Measurements from ENCODE around the gene SV2C.
"Not testable (repeated sequence)": the region's sequence is repeated elsewhere in the genome, so short reads cannot be mapped to it uniquely, and the experiment has no call there.

The SV2C gene

GRCh38 chr5:76319673-76320072 lies 236.5 kb downstream of the SV2C start:
- no peak for TF ChIP-seq CTCF (IDR thresholded peaks at IDR 0.05; ENCODE audit: extremely low read depth, missing control alignments)
- DNase-seq (ENCODE audit: low spot score) = no peak

DNA sequence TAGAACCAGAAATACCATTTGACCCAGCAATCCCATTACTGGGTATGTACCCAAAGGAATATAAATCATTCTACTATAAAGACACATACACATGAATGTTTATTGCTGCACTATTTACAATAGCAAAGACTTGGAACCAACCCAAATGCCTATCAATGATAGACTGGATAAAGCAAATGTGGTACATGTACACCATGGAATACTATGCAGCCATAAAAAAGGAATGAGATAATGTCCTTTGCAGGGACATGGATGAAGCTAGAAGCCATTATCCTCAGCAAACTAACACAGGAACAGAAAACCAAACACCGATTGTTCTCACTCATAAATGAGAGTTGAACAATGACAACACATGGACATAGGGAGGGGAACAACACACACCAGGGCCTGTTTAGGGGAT lies 240.3 kb downstream of the SV2C start:
- not testable (repeated sequence) for DNase-seq (ENCODE audit: low spot score)

DNA sequence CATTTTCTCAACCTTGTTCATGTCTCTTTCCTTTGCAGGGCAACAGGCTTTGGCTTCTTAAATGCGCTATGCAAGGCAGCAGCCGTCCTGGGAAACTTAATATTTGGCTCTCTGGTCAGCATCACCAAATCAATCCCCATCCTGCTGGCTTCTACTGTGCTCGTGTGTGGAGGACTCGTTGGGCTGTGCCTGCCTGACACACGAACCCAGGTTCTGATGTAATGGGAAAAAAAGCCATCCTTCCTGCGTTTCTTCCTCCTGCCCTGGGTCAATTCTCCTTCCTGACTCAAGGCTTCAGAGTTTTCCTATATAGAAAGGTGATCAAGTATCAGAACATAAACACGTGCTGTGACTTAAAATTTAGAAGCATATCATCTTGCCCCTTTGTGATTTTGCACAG lies 242.1 kb downstream of the SV2C start:
- no peak for TF ChIP-seq CTCF (IDR thresholded peaks at IDR 0.05; ENCODE audit: extremely low read depth, missing control alignments)
- no peak for DNase-seq (ENCODE audit: low spot score)

- DNase-seq (ENCODE audit: low spot score) = no peak
- TF ChIP-seq CTCF (IDR thresholded peaks at IDR 0.05; ENCODE audit: extremely low read depth, missing control alignments) = no peak
Measured at GRCh38 chr5:76325876-76326491, 242.8 kb downstream of the SV2C start.

DNA sequence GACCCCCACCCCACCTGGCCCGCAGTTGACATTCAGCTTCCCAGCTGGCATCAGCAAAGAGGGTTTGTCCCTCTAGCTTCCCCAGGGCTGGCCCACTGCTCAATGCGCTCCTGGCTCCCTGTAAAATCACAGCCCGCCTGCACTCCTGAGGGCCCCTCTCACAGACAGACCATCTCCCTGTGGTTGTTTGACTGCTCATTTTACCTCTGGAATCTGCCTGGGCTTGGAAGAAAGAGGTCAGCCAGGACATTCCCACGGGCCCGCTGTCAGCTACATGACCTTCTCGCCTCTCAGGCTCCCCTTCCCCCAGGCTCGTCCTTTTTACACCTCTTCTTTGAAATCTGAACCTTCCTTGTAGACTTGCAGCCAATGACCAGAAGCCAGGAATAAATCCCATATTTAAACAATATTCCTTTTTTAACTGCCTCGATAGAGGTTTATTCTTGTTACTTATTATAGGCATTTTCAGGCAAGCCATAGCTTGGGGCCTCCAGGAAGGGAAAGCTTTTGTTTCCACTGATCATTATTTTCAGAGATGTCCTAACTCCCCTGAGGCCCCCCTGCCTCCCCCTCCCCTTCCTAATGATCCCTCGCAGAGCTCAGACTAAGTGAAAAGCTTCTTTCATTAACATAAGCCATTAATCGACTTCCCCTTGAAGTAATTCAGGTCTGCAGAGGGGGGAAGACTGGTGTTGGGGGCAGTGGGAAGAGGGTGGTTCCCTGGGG lies 243.6 kb downstream of the SV2C start:
- TF ChIP-seq CTCF (IDR thresholded peaks at IDR 0.05; ENCODE audit: extremely low read depth, missing control alignments) = no peak
- DNase-seq (ENCODE audit: low spot score) = no peak

GRCh38 chr5:76329346-76329745 lies 246.2 kb downstream of the SV2C start:
- no peak for DNase-seq (ENCODE audit: low spot score)
- TF ChIP-seq CTCF (IDR thresholded peaks at IDR 0.05; ENCODE audit: extremely low read depth, missing control alignments) = no peak

DNA sequence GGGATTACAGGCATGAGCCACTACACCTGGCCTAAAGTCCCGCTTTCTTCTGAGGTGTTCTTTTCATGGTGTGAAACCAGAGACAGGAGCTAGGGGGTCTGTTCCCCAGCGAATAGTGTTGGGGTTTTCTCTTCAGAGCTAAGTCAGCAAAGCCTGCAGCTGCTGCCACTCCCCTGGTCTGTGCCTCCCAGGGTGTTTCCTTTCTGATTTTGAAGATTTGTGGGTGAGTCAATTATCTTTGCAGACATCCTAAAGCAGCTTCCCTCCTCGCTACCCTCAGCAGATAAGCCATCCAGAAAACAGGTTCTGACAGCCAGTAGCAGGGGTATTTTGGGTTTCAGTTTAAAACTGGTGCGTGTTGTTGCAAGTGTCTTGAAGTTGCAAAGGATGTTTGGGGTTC lies 247.9 kb downstream of the SV2C start:
- TF ChIP-seq CTCF (IDR thresholded peaks at IDR 0.05; ENCODE audit: extremely low read depth, missing control alignments) = no peak
- DNase-seq (ENCODE audit: low spot score) = no peak

DNA sequence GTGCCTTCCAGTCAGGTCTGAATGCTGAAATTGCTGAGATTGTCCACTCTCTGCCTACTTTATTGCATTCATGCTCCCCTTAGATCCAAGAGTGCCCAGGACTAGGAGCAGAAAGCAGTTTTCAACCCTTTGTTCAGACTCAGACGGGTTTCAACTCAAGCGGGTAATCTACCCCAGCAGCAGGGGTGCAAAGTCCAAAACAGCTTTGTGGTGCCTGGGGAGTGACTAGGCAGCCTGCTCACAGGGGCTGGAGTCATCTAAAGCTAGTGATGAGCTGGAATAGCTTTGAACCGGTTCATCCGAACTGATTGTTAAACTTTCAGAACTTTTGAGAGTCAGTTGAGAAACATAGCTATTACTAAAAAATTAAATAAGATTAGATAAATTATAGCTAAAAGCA lies 248.9 kb downstream of the SV2C start:
- no peak for TF ChIP-seq CTCF (IDR thresholded peaks at IDR 0.05; ENCODE audit: extremely low read depth, missing control alignments)
- DNase-seq (ENCODE audit: low spot score) = no peak

Measured in GM20000 (cell line).